SW 1271 (cell line): ENCODE results near the gene NEU1.

Source experiments
- DNase-seq, 2 experiments: peaks; one replicate each; lab custom pipeline; 2025; lab: John Stamatoyannopoulos, UW

Gene NEU1

DNA sequence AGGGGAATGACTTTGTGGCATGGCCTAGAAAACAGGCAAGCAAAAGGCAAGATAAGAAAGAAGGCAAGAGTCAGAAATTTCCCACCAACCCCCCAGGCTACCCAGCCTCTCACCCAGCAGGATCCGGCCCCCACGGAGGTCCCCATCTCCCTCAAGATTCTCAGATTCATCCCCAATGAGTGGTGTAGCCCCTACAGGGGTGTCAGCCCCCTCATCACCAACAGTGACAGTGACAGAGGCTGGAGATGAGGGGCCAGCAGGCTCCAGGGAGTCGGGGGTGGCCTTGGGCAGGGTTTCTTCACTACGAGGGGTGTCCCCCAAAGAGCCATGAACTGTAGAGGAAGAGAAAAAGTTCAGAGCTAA, 33.9 kb upstream of the NEU1 start:
- DNase-seq, result no peak

DNA sequence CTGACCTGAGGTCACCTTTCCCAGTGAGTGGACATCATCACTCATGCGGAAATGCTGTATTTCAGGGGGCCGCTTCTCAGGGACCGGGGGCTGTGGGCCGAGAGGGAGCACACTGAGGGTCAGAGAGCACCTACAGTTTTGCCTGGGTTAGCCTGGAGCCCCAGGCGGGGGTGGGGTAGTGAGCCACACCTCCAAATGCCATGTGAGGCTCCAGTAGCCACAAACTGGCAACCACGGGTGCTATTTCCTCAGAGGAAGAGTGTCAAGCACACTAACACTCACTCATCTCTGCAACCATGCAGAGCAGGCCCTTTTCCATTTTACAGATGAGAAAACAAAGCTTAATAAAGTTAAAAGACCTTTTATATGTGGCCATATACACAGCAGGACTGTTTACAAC, 30.2 kb upstream of the NEU1 start:
- DNase-seq, result no peak

DNA sequence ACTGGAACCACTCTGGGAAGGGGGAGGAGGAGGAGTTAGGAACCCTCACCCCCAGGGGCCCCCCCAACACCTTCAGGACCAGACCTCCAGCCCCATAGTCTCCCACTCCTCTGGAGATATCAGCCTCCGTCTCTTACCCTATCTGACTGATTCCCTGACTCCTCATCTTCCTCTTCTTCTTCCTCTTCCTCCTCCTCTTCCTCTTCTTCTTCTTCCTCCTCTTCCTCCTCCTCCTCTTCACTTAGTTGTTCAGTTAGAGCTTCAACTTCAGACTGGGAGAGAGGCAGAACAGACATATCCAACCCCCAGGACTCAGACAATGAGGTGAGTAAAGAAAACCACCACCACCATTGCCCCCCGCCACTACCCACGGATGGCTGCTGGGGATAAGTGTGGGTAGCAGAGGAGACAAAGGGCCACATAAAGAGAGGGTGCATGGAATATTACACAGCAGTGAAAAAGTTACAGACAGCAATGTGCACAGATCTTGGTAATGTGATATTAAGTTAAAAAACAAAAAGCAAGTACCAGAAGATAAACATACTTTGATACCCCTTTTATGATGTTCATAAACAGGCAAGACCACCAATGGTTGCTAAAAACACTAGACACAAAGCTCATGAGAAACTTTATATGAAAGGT, 26.8 kb upstream of the NEU1 start:
- DNase-seq, result no peak

DNA sequence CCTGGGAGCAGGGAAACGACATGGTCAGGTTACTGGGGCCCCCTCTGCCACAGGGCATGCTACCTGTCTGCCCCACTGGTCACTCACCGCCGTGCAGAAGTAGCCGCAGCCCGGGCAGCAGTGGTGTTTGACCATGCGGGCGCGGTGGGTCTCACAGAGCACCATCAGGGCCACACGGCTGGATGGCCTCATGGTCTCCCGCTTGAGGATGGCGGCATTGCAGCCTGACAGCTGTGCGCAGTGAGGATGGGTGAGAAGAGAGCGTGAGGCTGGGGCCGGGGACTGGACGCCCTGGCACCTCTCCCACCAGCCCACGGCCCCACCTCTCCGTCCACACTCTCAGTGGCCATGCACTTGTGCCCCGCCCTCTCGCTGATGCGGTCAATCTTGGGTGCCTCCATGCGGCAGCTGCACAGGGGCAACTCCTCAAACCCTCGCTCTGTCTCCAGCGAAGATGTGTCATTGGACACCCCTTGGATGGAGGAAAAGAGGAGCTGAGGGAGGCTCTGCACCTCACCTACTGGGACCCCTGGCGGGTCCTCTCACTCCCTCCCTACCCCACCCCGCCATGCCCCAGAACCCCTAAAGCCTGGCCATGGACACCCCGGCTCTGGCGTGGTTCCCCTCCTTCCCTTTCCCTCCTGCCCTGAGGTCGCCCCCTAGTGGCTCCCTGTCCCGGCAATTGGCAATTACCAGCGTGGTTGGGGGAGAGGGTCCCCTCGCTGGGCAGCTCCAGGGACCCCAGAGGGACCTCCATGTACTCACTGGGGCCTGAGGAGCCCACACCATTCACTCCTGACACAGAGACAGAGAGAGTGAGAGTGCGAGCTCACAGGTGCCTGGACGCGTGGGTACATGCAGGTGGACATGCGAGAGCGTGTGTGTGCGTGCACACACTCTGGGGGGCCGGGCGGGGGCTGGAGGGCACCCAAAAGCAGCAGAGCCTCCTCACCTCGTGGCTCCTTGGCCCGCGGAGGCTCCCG, 25.9 kb upstream of the NEU1 start:
- DNase-seq, result no peak

DNA sequence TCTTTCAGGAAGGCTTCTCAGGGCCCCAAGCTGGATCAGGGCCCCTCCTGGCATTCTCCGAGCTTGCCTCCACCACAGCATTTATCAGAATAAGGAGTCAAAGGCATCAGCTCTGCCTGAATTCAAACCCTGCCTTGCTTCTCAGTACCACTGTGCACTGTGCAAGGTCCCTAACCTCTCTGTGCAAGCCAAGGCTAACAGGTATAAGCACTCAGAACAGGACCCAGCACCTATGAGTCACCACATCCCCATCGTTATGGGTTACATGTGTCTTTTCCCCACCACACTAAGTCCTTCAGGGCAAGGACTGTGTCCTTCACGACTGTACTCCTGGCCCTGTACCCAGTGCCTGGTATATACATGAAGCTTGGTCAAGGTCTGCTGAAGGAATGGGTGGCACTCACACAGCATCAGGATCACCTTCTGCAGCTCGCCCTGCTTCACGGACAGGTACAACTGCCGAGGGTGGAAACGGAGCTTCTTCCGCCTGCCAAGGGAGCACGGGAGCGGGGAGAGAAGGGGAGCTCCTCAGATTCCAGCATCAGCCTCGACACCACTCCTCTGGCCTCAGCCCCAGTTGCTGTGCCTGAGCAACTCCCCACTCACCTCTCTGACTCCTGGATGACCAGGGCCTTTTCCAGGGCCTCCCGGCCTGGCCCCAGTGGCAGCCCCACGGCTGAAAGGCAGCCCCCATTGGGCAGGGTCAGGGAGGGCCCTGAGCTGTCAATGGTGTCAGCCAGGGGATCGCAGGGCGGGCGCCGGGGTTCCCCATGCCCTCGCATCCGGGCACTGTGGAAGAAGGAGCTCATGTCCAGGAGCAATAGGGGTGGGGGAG, 24.8 kb upstream of the NEU1 start:
- DNase-seq, result no peak

DNA sequence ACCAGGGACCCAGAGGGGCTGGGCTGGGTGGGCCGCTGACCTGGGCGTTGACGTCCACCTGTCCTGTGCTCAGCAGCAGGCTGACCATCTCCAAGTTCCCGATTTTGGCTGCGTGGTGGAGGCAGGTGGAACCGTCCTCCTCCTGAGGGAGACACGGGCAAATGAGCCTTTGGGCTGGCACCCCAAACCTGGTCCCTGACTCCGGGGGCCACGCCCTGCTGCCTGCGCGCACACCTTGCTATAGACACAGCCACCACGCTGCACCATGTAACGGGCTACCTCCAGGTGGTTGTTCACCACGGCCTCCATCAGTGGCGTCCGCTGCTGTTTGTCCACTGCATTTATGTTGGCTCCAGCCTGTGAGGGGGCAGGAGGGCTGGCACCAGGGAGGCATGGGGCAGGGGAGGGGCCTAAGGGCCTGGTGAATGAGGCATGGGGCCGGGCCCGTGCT, 23.9 kb upstream of the NEU1 start:
- no peak for DNase-seq

GRCh38 chr6:31884528-31885035, 22.0 kb upstream of the NEU1 start:
- DNase-seq, result no peak

- no peak for DNase-seq
Measured at GRCh38 chr6:31883676-31884075, 21.1 kb upstream of the NEU1 start.

- no peak for DNase-seq
Measured at GRCh38 chr6:31882344-31882743, 19.7 kb upstream of the NEU1 start.

DNA sequence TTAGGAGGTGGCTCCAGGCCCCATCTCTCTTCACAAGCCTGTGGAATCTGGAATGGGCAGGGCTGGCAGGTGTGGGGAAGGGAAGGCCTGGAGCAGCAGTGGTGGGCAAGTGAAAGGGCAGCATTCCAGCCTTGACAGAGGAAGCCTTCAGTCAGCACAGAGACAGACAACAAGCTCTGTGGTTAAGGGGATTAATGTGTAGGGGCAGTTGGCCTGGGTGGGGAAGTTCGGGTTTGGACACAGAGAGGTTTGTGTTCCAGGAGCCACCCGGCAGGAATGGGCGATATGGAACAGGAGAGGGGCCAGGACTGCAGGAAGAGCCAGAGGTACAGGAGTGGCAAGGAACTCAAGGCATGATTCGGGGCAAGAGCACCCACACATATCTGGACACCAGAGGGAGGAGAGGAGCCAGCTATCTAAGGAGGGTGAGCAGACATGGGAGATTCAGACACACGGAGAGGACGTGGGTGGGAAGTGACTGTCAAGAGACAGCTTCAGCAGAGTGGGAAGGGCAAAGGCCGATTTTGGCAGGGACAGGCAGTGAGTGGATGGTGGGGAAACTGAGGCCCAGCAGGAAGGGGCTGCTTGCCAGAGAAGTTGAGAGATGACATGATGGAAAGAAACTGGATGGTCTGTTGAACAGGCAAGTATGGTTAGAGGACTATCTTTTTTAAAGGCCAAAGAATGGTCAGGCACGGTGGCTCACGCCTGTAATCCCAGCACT, 18.7 kb upstream of the NEU1 start:
- DNase-seq, result no peak

DNA sequence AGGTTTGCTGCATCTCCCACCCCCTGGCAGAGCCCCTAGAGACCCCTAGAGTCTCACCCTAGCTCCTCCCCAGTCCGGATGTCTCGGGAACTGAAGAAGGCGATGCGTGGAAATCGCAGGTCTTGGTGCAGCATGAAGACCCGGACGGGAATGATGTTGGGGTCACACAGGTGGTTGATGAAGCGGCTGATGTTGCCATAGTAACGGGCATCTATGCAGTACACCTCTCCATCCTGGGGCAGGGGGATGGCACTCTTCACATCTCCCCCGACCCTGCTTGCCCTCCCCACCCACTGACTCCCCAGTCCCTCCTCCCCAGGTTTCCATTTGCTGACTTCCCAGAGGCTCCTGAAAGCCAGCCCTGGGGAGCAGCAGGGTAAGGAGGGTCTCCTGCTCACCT, 18.0 kb upstream of the NEU1 start:
- no peak for DNase-seq

GRCh38 chr6:31879901-31880300, 17.3 kb upstream of the NEU1 start:
- DNase-seq, result no peak

DNA sequence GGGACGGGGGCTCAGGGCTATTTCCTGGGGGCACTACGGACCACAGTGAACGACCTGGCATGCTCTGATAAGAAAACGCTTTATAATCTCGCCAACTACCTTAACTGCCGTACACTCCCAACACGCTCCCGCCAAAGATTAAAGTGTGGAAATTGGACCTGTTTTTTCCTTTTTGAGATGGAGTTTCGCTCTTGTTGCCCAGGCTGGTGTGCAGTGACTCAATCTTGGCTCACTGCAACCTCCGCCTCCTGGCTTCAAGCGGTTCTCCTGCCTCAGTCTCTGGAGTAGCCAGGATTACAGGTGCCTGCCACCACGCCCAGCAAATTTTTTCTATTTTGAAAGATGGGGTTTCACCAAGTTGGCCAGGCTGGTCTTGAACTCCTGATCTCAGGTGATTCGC, 16.5 kb upstream of the NEU1 start:
- no peak for DNase-seq

- DNase-seq, result no peak
Measured at GRCh38 chr6:31878726-31879125, 16.1 kb upstream of the NEU1 start, which contains the start of gene SLC44A4. Gene SLC44A4, minus strand, starts transcription at chr6:31878997. Its CDS starts 17 bp downstream, at chr6:31878980.

- DNase-seq, result no peak
Measured at GRCh38 chr6:31878222-31878621, 15.6 kb upstream of the NEU1 start.

- DNase-seq, result no peak
Measured at GRCh38 chr6:31877651-31878161, 15.1 kb upstream of the NEU1 start.

- no peak for DNase-seq
Measured at GRCh38 chr6:31877125-31877650, 14.6 kb upstream of the NEU1 start.

DNA sequence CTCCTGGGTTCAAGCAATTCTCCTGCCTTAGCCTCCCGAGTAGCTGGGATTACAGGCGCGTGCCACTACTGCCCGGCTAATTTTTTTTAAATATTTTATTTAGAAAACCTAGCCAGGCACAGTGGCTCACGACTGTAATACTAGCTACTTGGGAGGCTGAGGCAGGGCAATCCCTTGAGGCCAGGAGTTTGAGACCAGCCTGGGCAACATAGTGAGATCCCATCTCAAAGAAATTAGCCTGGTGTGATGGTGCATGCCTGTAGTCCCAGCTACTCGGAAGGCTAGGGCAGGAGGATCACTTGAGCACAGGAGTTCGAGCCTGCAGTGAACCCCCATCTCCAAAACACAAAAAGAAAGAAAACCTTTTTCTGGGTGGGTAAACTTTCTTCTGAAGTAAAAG, 13.7 kb upstream of the NEU1 start:
- DNase-seq, result no peak

DNA sequence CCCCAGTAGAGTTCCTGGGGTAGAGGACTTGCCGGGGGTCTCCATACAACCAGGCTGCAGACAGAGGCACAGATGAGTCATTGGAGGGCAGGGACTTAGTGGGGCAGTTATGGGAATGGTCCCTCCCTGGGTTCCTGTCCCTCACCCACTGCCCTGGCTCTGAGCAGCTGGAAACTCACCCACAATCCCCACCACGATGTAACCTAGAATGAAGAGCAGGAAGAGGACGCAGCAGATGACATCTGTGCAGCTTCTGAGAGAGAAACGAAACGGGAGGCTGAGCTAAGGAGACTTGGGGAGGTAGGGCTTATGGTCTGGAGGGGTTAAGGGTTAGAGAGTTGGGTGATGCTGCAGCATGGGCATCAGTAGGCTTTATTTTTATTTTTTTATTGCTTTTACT, 13.3 kb upstream of the NEU1 start:
- DNase-seq, result no peak

DNA sequence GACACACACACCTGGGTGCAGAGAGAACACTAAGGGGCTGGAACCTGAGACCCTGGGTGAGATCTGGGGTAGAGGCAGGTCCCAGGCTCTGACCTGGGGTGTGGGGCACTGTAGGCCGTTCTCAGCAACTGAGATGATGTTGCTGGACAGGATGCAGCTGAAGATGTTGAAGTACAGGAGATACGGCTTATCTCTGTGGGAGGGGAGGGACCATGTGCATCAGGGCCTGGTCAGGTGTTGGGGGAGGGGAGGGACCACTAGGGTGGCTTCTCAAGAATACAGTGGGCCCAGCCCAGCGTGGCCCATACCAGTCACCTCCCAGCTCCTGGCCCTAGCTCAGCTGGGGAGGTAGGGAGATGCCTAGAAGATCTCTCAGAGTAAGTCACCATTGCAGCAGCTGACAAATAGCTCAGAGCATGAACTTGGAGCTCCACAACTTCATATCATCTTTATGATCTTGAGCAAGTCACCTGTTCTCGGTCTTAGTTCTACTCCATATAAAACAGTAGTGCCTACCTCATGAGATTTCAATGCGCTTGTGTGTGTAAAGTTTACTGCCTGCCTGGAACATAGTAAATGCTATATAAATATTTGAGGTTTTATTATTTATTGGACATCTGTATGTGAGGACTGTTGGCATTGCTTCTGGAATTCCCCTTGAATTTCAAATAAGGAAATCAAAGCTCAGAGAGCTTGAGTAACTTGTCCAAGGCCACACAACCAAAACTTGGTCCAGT, 12.4 kb upstream of the NEU1 start:
- no peak for DNase-seq
